ENCODE measurements around the gene EPHB1. TPM values are rescaled to one million over a fixed set of nuclear protein-coding genes. Genes with fewer than 3 reads are reported as not detected.
"Not testable (repeated sequence)": the region's sequence is repeated elsewhere in the genome, so short reads cannot be mapped to it uniquely, and the experiment has no call there.

EPHB1 gene
- polyA plus RNA-seq, 3 donors, result 5.0 to 6.8 (median 6.2) TPM

DNA sequence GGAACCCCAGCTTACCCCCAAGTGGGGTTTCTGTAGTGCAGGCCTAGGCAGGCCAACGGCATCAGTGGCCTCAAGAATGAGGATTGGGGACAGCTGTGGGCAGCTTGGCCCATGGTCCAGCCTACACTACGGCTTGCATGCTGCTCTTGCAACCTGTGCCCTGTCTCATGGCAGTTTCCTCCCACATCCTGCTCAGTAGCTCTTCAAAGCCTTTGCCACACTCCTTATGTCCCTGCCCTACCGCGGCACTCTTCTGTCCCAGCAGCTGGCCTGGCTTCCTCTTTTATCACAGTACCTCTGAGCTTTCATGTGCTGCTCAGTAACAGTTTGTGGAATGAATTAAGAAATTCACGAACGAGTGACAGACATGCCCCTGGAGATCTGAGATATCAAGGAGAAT is 431.0 kb downstream of the EPHB1 start:
- no peak for DNase-seq (ENCODE audit: low read depth in 3 of 3, low spot score in 2 of 3)

DNA sequence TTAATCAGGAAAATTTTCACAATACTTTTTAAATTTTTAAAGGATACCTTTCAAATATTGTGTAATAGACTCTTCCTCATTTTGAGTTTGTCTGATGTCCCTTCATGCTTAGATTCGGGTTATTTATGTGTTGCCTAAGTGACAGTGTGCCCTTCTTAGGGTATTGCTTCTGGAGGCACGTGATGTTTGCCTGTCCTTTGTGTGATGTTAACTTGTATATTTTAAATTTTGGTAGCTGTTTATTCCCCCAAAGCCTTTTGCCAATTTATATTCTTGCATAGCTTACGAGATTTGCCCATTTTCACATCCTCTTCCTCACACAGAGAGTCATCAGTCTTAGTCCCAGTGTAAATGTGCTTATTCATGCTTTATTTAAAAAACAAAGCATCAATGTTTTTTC is 433.1 kb downstream of the EPHB1 start:
- no peak for DNase-seq (ENCODE audit: low read depth in 3 of 3, low spot score in 2 of 3)

- DNase-seq (ENCODE audit: low read depth in 3 of 3, low spot score in 2 of 3), result no peak
These were observed 434.0 kb downstream of the EPHB1 start for GRCh38 chr3:135229018-135229495.

DNA sequence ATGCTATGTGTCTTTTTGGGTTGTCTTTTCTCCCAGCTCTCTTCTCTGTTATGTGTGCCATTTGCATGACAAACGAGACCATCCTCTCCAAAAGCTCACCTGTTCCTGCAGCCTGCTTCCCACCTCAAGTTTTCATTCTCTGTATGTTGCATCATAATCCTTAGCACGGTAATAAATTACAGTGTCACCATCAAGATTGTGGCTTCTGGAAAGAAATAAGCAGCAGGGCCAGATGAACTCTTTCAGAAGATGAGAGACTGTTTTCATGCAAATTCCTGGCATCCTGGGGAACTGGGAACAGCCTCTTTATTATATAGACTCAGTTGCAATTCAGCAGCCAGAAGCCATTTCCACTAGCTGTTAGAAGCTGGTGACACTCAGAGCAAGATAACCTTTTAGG is 436.7 kb downstream of the EPHB1 start:
- no peak for DNase-seq (ENCODE audit: low read depth in 3 of 3, low spot score in 2 of 3)

DNA sequence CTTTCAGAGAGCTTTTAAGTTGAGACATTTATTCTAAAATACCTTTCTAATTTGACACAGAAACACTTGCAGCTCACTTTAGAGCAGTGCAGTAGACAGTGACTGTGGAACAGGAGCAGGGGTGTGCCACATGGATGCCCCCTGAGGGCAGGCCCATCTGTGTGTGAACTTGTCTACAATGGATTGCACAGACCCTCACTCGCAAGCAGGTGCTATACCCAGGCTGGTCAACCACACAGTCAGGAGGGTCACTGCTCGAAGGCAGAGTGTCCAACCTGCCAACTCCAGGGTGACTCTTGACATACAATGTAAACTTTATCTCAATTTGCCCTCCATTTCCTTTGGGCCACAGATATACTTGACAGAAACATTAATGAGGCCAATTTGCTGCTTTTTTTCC is 437.2 kb downstream of the EPHB1 start:
- DNase-seq (ENCODE audit: low read depth in 3 of 3, low spot score in 2 of 3), result no peak

DNA sequence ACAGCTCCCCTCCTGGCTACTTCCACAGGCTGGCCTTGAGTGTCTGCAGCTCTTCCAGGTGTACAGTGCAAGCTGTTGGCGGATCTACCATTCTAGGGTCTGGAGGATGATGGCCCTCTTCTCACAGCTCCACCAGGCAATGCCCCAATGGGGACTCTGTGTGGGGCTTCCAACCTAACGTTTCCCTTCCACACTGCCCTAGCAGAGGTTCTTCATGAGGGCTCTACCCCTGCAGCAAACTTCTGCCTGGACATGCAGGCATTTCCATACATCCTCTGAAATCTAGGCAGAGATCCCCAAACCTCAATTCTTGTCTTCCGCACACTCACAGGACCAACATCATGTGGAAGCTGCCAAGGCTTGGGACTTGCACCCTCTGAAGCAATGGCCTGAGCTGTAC is 438.4 kb downstream of the EPHB1 start:
- not testable (repeated sequence) for DNase-seq (ENCODE audit: low read depth in 3 of 3, low spot score in 2 of 3)

GRCh38 chr3:135235541-135235940 is 440.5 kb downstream of the EPHB1 start:
- DNase-seq (ENCODE audit: low read depth in 3 of 3, low spot score in 2 of 3), result no peak

DNA sequence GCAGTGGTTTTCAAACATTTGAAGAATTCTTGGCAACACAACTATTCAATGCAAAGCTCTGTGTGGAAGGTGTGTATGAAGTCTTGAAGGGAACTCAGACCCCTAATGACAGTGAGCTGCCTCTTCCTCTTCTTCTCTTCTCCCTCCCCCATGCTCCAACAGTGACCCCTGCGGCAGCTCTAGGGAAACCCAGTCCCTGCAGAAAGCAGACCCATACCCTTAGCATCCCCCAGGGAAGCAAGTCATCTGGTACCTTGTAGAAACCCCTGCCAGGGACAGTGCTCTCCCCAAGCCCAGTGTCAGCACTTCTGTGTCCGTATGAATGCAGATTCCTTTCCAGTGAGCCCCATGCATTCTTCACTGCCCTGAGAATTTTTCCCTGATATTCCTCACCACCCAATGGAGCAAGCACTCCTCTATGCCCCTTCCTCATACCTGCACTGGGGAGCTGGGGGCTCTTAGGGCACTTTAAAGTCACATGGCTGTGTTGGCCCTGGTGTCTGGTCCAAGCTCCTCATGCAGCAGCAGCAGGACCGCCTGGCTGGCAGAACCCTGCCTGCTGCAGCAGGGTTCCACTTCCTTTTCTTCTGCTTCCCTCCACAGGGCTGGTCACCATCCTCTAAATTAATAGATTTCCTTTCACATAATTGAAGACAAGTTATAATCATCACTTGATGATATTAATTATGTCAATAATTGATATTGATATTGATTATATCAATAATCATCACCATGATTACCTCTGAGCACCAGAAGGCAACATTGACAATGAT is 442.5 kb downstream of the EPHB1 start:
- no peak for DNase-seq (ENCODE audit: low read depth in 3 of 3, low spot score in 2 of 3)

DNA sequence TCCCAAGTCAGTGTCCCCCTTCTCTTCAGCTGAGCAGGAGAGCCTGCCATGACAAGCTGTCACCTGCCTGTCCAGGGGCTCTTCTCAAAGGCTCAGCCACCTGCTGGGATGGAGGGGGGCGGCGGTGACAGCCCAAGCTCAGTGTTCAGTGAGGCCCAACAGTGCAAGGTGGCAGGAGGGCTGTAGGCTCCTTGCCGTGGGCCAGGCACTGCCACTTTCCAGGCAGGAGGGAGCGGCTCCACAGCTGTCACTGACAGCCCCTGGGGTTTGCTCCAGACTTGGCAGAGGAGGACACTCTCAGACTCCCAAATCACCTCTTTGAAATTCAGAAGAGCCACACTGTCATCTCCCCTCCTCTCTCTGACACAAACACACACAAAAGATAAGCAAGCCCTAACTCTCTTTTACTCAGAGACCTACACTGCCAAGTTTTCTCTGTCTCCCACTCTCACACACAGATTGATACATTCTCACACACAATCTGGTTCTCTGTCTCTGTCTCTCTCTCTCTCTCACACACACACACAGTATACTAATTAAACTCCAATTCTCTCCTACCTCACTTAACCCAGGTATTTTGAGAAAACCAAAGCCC is 443.3 kb downstream of the EPHB1 start:
- DNase-seq (ENCODE audit: low read depth in 3 of 3, low spot score in 2 of 3), result no peak

GRCh38 chr3:135238871-135239614 is 444.0 kb downstream of the EPHB1 start:
- no peak for DNase-seq (ENCODE audit: low read depth in 3 of 3, low spot score in 2 of 3)

DNA sequence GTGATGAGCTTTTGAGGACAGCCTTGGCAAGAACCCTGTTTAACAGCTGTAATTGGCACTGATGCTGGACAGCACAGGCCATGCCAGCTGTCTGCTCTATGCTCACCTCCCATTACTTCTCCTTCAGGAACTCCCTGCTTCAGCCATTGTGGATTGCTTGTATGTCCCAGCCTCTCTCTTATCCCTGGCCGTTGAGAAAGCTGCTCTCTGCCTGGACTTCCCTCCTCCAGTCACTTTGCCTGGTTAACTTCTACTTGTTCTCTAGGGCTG is 444.5 kb downstream of the EPHB1 start:
- DNase-seq (ENCODE audit: low read depth in 3 of 3, low spot score in 2 of 3), result no peak

DNA sequence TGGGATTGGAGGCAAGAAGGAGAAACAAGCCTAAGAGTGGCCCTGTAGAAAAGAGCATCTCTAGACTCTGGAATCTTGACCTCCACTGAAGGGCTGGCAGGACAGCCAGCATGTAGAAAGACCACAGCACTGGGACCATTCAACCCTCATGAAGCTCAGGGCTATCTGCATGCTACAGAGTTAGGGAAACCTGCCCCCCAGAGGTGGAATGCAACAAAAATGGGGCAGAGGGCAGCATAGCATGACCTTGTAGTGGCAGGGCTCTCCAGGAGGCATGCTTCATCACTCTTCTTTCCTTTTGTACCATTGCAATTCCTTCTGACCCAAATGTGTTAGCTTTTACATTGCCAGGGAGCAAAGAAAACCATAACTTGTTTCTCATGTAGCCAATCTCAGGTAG is 445.4 kb downstream of the EPHB1 start:
- DNase-seq (ENCODE audit: low read depth in 3 of 3, low spot score in 2 of 3), result no peak

GRCh38 chr3:135242285-135242684 is 447.2 kb downstream of the EPHB1 start:
- no peak for DNase-seq (ENCODE audit: low read depth in 3 of 3, low spot score in 2 of 3)

DNA sequence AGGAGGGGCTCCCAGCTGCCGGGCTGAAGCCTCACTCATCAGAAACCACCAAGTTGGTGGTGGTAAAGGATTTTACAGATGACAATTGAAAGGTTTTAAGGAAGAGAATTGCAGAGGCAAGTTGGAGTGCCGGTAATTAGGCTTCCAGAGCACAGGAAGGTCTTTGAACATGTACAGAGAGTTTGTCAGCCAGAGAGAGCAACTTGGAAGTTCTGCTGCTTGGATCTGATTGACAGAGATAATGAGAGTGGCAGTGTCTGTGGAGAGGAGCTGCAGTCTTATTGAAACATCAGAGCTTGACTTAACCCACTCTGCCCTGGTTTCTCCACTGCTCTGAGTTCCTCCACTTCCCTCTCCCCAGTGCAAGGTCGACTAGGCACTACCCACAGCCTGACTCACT is 448.6 kb downstream of the EPHB1 start:
- no peak for DNase-seq (ENCODE audit: low read depth in 3 of 3, low spot score in 2 of 3)

- DNase-seq (ENCODE audit: low read depth in 3 of 3, low spot score in 2 of 3), result no peak
These were observed 451.0 kb downstream of the EPHB1 start for GRCh38 chr3:135246027-135246426.

- no peak for DNase-seq (ENCODE audit: low read depth in 3 of 3, low spot score in 2 of 3)
These were observed 453.2 kb downstream of the EPHB1 start for GRCh38 chr3:135248213-135248612.

DNA sequence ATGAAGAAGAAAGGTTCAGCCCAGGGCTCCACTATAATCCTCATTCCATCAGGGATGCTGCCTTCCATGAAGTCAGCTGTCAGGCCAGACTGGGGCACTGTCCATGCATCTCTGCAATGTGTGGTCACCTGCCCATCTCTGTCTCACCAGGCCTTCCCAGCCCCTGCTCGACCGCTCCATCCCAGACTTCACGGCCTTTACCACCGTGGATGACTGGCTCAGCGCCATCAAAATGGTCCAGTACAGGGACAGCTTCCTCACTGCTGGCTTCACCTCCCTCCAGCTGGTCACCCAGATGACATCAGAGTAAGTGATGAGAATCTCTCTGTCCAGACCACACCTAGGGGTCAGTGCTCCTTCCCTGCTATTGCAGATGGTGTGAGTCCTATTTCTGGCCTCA is 454.1 kb downstream of the EPHB1 start:
- no peak for DNase-seq (ENCODE audit: low read depth in 3 of 3, low spot score in 2 of 3)

DNA sequence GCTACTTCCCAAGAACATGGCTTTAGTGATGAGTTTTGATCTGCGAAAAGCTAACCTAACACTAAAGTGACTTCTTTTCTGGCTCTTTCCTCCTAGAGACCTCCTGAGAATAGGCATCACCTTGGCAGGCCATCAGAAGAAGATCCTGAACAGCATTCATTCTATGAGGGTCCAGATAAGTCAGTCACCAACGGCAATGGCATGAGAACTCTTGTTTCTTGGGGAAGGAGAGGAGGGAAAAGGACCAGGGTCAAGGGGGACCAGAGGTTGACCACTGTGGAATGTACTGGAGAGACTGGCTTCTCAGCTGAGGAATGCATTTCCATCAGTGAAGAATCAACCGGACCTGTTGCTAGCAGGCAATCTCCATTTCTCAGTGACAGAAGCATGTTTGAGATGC is 463.9 kb downstream of the EPHB1 start:
- no peak for DNase-seq (ENCODE audit: low read depth in 3 of 3, low spot score in 2 of 3)

DNA sequence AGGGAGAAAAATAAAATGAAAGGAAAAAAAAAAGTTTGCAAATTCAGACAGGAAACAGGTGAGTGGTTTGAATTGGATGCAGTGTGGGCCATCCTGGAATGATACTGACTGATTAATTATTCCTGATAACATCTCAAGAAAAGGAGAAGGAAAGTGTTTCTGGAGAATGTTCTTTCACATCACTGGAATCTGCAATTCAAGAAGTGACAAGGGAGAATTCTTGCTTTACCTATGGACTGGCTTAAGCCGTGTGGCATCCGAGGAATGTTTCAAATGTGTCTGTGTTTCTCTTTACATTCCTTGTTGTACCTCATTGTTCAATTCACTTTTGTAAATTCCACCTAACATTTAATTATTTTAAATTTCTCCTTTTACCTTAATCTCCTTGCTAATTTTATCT is 465.0 kb downstream of the EPHB1 start:
- no peak for DNase-seq (ENCODE audit: low read depth in 3 of 3, low spot score in 2 of 3)

GRCh38 chr3:135261214-135261775 is 466.2 kb downstream of the EPHB1 start:
- DNase-seq (ENCODE audit: low read depth in 3 of 3, low spot score in 2 of 3), result no peak

DNA sequence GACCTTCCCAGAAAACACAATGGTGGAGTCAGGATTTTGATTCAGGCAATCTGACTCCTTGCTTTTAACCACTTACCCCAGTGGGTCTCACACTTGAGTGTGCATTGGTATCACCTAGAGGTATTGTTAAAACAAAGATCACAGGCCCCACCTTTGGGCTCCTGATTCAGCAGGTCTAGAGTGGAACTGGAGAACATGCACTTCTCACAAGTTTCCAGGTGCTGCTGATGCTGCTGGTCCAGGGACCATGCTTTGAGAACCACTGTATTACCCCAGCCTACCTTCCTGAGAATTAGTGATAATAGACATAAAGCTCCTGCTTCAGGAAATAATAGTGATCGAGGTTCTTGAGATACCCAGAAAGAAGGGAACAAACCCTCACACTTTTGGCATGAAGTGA is 466.9 kb downstream of the EPHB1 start:
- no peak for DNase-seq (ENCODE audit: low read depth in 3 of 3, low spot score in 2 of 3)

- DNase-seq (ENCODE audit: low read depth in 3 of 3, low spot score in 2 of 3), result no peak
These were observed 467.4 kb downstream of the EPHB1 start for GRCh38 chr3:135262441-135262840.

Data from right renal cortex interstitium (tissue), 3 donors.